Measurements from ENCODE around the gene GOLT1A. TPM values are rescaled to one million over a fixed set of nuclear protein-coding genes. Genes with fewer than 3 reads are reported as not detected.

Gene GOLT1A
- polyA plus RNA-seq = 199 and 201 TPM in 2 replicates

GRCh38 chr1:204213668-204214662 is at the start of gene GOLT1A:
Gene GOLT1A (minus strand): TSS chr1:204213988. CDS start chr1:204213906, 82 bp downstream.

GRCh38 chr1:204196068-204196795 is 17.6 kb downstream of the GOLT1A start, which contains the start of gene KISS1:
Gene KISS1 (minus strand): TSS chr1:204196491. CDS start chr1:204192876, 3,615 bp downstream.

DNA sequence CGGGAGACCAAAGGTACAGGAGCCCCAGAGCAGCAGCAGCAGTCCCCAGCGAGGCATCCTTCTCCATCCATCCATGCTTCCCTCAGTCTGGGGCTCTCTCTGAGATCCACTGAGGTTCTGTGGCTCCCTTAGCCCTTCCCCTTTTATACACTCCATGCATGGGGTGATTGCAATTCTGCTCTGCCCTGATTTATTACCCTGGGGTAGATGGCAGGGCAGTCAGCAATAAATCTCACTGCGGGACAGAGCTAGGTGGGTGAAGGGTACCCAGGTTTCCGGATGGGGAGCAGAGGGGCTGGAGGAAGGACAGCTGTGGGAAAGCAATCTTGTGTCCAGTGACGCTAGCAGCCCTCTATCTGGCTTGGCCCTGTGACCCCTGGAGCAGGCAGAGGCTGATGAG is 47.6 kb downstream of the GOLT1A start, which contains the start of gene REN:
REN (minus strand) TSS at position 119 of the 400 bp plus-strand sequence; CDS start at position 75, 44 bp downstream.

DNA sequence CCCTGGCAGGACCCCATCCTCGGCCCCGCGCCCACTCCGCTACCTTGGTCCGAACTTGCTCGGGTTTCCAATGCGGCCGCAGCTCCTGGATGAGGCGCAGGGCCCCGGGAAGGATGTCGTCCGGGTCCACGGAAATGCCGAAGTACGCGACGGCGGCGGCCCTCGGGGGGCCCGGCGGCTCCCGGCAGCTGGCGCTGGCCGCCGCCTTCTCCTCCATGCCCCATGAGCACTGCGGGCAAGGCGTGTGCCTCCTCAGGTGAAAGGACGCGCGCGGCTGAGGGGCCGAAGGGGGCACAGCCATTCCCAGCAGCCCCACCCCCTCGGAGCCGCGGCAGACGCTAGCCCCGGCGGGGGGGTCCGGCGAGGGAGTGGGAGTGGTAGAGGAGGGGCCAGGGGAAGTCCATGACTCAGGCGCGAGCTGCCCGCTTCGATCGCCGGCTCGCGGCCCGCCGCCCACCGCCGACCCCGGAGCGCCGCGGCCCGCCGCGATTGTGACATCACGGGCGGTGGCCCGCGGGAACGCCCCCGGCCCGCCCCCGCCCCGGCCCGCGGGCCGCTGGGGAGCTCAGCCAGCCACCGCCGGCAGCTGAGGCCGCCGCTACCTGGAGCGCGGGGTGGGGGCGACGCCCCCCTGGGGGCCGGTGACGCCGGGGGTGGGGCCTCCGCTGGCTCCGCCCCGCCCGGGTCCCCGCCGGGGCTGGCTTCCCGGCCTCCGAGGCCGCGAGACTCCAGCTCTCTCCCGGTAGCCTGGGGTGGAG is 62.1 kb downstream of the GOLT1A start, which contains the start of gene ETNK2:
ETNK2 (minus strand) TSS at position 493 of the 758 bp plus-strand sequence; CDS start at position 301, 192 bp downstream.

Other genes with a start within 250 kb of the GOLT1A start
- 0.07 and 0.24 TPM in 2 replicates for gene SOX13, start 140.9 kb downstream of the GOLT1A start, polyA plus RNA-seq
- not detected in 2 replicates for gene ETNK2, start 61.9 kb downstream of the GOLT1A start, polyA plus RNA-seq
- gene REN, start 47.7 kb downstream of the GOLT1A start, polyA plus RNA-seq = not detected in 2 replicates
- gene KISS1, start 17.5 kb downstream of the GOLT1A start, polyA plus RNA-seq = not detected in 2 replicates
- 3.3 and 4.9 TPM in 2 replicates for gene PLEKHA6, start 145.9 kb upstream of the GOLT1A start, polyA plus RNA-seq
- gene PPP1R15B, start 197.8 kb upstream of the GOLT1A start, polyA plus RNA-seq = 21.6 and 22.4 TPM in 2 replicates

Data from Purkinje cell (primary cell).